NCI-H1417 treated with DMSO at 0.1 percent for 48 hours (cell line): Measurements from ENCODE around the gene FHIT.
A peak's percentile ranks its signal among the peaks of the same experiment; 100 is the strongest.
"Not testable (repeated sequence)": the region's sequence is repeated elsewhere in the genome, so short reads cannot be mapped to it uniquely, and the experiment has no call there.

Experiments
- DNase-seq: peaks from one replicate; lab custom pipeline; 2025; lab: John Stamatoyannopoulos, UW

The FHIT gene

DNA sequence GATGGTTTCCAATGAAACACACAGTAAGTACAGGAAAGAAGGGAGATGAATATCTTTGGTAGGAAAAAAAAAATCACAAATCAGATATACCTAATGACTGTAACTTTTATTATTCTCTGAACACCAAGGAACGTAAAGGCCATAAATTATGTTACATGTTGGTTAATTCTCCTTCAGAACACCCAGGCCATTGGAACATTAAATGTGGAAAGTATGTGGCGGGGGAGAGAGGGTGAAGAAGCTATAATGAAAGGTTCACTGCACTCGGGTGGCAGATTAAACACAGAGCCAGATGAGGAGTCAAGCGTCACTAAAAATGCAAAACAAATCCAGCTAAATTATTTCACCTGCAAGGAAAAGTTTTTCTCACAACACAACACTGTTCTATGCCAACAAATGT is 193.8 kb downstream of the FHIT start:
- no peak for DNase-seq

DNA sequence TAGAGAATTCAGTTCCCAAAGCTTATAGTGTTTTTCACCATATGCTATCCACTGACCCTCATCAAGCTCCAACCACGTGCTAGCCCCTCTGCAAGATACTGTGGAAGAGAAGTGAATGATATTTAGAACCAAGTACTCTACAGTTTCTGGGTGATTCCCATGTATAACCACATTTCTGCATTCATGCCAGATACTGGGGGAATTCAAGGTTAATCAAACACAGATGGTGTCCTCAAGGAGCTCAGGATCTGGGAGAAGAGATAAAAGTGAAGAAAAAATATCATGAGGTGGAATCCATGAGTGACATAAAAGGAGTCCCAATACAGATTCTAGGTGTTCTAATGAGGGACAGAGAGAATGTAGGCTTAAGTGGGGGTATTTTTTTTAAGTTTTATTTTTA is 195.8 kb downstream of the FHIT start:
- no peak for DNase-seq

- DNase-seq, result peak; percentile 15
These were observed 197.3 kb downstream of the FHIT start for GRCh38 chr3:61053781-61054496.

GRCh38 chr3:61052851-61053250 is 198.4 kb downstream of the FHIT start:
- no peak for DNase-seq

DNA sequence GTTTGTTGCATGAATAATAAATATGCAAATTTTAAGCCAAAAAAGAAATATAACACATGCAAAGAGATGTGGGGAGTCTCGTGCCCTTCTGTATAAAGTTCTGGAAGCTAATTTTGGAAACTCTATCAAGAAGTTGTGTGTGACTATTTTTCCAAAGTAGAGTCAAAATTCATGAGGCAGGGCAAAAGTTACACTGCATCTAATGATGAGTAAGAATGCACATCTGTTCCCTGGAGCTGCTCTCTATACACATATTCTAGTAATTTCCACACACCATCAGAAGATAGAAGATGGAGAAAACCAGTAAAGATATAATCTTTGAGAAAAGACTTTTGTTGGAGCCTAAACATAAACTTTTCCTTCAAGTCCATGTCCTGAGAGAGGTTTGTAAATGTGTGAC is 199.6 kb downstream of the FHIT start:
- no peak for DNase-seq

DNA sequence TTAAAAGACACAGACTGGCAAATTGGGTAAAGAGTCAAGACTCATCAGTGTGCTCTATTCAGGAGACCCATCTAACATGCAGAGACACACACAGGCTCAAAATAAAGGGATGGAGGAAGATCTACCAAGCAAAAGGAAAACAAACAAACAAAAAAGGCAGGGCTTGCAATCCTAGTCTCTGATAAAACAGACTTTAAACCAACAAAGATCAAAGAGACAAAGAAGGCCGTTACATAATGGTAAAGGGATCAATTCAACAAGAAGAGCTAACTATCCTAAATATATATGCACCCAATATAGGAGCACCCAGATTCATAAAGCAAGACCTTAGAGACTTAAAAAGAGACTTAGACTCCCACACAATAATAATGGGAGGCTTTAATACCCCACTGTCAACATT is 206.1 kb downstream of the FHIT start:
- DNase-seq, result not testable (repeated sequence)

DNA sequence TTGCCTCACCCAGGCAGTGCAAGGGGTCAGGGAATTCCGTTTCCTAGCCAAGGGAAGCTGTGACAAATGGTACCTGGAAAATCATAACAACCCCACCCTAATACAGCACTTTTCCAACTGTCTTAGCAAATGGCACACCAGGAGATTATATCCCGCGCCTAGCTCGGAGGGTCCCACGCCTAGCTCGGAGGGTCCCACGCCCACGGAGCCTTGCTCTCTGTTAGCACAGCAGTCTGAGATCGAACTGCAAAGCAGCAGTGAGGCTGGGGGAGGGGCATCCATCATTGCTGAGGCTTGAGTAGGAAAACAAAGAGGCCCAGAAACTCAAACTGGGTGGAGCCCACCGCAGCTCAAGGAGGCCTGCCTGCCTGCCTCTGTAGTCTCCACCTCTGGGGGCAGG is 208.1 kb downstream of the FHIT start:
- no peak for DNase-seq

DNA sequence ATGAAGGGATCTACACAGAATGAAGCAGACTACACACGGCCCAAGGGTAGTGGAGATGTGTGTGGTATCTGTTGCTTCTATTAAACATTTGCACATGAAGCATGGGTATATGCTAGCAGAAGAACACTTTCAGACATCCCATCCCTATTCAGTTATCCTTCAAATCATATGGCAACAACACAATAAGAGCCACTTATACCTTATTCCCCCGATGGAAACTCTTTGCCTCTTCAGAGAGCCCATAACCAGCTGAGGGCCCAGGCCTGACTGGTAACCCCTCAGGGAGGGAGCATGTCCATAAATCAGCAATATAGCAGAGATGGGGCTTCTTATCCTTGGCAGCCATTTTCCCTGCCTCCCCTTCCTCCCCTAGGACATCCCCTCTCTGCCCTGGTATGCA is 210.6 kb downstream of the FHIT start:
- no peak for DNase-seq

GRCh38 chr3:61035573-61035972 is 215.7 kb downstream of the FHIT start:
- no peak for DNase-seq

- DNase-seq, result no peak
These were observed 218.3 kb downstream of the FHIT start for GRCh38 chr3:61032991-61033390.

DNA sequence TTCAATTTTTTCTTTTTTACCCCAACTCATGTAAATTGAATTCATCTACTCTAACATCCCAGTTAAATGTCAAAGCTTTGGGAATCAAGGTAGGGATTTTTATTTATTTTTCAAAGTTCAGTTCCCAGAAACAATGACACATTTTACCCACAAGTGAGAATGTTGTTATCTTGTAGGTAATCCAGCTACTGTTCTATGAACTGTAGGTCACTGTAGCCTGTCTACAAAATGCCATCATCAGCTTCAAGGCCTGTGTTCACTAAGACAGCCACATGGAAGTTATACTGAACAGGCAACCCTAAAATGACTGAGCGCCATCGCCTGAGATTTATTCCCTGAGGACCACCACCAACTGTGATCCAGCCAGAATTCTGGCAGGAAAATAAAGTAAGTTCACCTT is 219.7 kb downstream of the FHIT start:
- DNase-seq, result no peak

- no peak for DNase-seq
These were observed 220.7 kb downstream of the FHIT start for GRCh38 chr3:61030469-61031035.

DNA sequence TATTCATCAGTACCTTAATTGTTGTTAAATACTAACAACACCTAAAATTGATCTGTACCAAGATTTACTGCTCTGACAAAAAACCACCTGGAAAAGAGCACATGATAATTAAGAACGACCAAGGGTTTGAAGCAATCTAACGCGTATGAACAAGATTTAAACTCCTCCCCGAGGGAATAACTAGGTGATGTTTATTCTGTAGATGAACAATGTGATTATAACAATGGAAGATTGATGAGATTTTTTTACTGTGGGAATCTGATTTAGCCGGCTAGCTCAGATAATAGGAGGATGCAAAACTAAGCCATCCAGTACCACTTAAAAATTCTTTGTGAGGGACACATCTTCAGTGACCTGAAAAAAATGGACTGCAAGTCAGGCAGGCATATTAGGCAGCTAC is 222.1 kb downstream of the FHIT start:
- peak; percentile 55 for DNase-seq

GRCh38 chr3:61018807-61019206 is 232.4 kb downstream of the FHIT start:
- DNase-seq, result no peak

DNA sequence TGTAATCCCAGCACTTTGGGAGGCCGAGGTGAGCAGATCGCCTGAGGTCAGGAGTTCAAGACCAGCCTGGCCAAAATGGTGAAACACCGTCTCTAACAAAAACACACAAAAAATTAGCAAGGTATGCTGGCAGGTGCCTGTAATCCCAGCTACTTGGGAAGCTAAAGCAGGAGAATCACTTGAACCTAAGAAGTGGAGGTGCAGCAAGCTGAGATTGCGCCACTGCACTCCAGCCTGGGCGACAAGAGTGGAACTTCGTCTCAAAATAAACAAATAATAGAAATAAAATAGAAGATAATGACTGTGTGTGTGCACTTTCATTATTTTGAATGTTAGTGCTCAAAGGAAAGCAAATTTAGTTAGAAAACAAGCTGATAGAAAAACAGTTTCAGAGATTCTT is 234.2 kb downstream of the FHIT start:
- DNase-seq, result not testable (repeated sequence)

- DNase-seq, result no peak
These were observed 235.4 kb downstream of the FHIT start for GRCh38 chr3:61015859-61016258.

- DNase-seq, result no peak
These were observed 235.8 kb downstream of the FHIT start for GRCh38 chr3:61015408-61015807.

- DNase-seq, result no peak
These were observed 242.3 kb downstream of the FHIT start for GRCh38 chr3:61008998-61009380.

GRCh38 chr3:61008153-61008997 is 242.9 kb downstream of the FHIT start:
- peak; percentile 5 for DNase-seq

GRCh38 chr3:61005591-61005990 is 245.7 kb downstream of the FHIT start:
- DNase-seq, result no peak

GRCh38 chr3:60998858-60999257 is 252.4 kb downstream of the FHIT start:
- no peak for DNase-seq

- no peak for DNase-seq
These were observed 258.9 kb downstream of the FHIT start for GRCh38 chr3:60992395-60992794.

DNA sequence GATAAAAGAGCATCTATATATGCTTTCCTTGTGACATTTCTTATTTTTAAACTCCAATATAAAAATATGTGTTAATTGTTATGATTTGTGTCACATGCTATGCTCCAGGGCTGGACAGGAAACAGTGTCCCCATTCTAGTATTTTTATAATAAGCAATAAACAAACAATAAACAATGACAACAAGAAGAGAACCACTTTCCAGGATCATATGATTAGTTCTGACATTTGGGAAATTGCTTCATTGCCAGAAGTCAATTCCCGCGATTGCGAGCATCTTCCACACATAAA is 260.9 kb downstream of the FHIT start:
- no peak for DNase-seq
